ENCODE measurements around the gene ZNF268. TPM values are rescaled to one million over a fixed set of nuclear protein-coding genes. Genes with fewer than 3 reads are reported as not detected.
A peak's percentile ranks its signal among the peaks of the same experiment; 100 is the strongest.

Gene ZNF268
- total RNA-seq, 1 donor from 2014 or later, result 35.8 TPM

DNA sequence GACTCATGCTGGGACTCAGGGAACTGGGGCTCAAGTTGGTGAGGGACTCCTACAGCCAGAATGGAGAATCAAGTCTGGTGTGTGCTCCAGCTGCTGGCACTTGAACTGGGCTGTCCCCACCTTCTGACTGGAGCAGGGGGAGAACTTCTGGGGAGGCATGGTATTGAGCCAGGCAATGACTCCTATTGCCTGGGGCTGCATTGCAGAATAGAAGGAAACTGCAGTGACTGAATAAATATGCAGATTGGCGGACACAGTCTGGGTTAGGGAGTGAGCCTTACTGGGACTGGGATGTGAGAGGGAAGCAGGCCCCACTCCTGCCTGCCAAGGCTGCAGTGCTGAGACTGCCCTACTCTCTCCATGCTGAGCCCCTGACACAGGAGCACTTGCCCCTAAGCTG lies 8.8 kb upstream of the ZNF268 start:
- H3K9me3 Mint-ChIP-seq (ENCODE audit: unreplicated experiment), result peaks cover 44% of the 10 kb centered on the region
- H3K4me3 Mint-ChIP-seq (ENCODE audit: unreplicated experiment), result no peak overlapping the region
- TF ChIP-seq, protein P1, sequence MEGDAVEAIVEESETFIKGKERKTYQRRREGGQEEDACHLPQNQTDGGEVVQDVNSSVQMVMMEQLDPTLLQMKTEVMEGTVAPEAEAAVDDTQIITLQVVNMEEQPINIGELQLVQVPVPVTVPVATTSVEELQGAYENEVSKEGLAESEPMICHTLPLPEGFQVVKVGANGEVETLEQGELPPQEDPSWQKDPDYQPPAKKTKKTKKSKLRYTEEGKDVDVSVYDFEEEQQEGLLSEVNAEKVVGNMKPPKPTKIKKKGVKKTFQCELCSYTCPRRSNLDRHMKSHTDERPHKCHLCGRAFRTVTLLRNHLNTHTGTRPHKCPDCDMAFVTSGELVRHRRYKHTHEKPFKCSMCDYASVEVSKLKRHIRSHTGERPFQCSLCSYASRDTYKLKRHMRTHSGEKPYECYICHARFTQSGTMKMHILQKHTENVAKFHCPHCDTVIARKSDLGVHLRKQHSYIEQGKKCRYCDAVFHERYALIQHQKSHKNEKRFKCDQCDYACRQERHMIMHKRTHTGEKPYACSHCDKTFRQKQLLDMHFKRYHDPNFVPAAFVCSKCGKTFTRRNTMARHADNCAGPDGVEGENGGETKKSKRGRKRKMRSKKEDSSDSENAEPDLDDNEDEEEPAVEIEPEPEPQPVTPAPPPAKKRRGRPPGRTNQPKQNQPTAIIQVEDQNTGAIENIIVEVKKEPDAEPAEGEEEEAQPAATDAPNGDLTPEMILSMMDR (IDR thresholded peaks at IDR 0.05; ENCODE audit: unreplicated experiment), result no peak
- peaks cover 17% of the 10 kb centered on the region for H3K36me3 Mint-ChIP-seq (ENCODE audit: low read depth, unreplicated experiment)
- no peak for DNase-seq (ENCODE audit: low spot score)
- H3K27ac Mint-ChIP-seq (ENCODE audit: unreplicated experiment), result no peak overlapping the region
- H3K4me1 Mint-ChIP-seq (ENCODE audit: unreplicated experiment), result no peaks in the 10 kb centered on the region
- peaks cover 7% of the 10 kb centered on the region for H3K27me3 Mint-ChIP-seq (ENCODE audit: unreplicated experiment)

DNA sequence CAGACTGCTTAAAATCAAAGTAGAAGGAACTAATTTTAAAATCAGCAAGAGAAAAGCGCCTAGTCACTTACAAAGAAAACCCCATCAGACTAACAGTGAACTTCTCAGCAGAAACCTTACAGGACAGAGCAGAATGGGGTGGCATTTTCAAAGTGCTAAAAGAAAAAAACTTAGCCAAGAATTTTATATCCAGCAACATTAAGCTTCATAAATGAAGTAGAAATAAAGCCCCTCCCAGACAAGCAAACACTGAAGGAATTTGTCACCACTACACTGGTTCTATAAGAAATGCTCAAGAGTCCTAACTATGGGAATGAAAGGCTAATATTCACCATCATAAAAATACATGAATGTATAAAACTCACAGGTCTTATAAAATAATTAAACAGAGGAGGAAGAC lies 6.4 kb upstream of the ZNF268 start:
- H3K27me3 Mint-ChIP-seq (ENCODE audit: unreplicated experiment), result peaks cover 14% of the 10 kb centered on the region
- DNase-seq (ENCODE audit: low spot score), result no peak
- TF ChIP-seq, protein P1 (IDR thresholded peaks at IDR 0.05; ENCODE audit: unreplicated experiment), result no peak
- H3K4me1 Mint-ChIP-seq (ENCODE audit: unreplicated experiment), result no peaks in the 10 kb centered on the region
- no peak overlapping the region for H3K4me3 Mint-ChIP-seq (ENCODE audit: unreplicated experiment)
- peaks cover 20% of the 10 kb centered on the region for H3K36me3 Mint-ChIP-seq (ENCODE audit: low read depth, unreplicated experiment)
- H3K9me3 Mint-ChIP-seq (ENCODE audit: unreplicated experiment), result peaks cover 42% of the 10 kb centered on the region
- no peak overlapping the region for H3K27ac Mint-ChIP-seq (ENCODE audit: unreplicated experiment)

DNA sequence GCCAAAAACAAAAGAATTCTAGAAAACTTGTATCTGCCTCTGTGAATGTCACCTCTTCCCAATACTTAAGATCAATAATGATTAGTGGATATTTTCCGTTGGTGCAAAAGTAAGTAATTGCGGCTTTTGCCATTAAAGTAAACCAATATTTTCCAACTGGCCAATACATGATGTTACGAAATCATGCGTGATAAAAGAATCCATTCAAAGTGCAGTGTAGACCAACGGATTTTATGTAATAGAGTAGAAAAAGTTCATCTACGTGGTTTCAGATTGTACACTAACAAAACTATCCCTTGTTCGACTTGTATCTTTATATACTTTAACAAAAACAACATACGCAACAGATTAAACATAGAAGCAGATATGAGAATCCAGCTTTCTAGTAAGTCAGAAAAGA lies 626 bp upstream of the ZNF268 start:
- Mint-ChIP-seq H3K27me3 (ENCODE audit: unreplicated experiment) (peaks cover 20% of the 10 kb centered on the region), H3K36me3 (ENCODE audit: low read depth, unreplicated experiment) (peaks cover 55% of the 10 kb centered on the region), H3K27ac (ENCODE audit: unreplicated experiment) (no peak overlapping the region), H3K4me3 (ENCODE audit: unreplicated experiment) (peak overlapping the region; percentile 99), H3K9me3 (ENCODE audit: unreplicated experiment) (peaks cover 65% of the 10 kb centered on the region), H3K4me1 (ENCODE audit: unreplicated experiment) (peaks cover 4% of the 10 kb centered on the region)
- no peak for DNase-seq (ENCODE audit: low spot score)
- TF ChIP-seq, protein P1 (IDR thresholded peaks at IDR 0.05; ENCODE audit: unreplicated experiment), result no peak

DNA sequence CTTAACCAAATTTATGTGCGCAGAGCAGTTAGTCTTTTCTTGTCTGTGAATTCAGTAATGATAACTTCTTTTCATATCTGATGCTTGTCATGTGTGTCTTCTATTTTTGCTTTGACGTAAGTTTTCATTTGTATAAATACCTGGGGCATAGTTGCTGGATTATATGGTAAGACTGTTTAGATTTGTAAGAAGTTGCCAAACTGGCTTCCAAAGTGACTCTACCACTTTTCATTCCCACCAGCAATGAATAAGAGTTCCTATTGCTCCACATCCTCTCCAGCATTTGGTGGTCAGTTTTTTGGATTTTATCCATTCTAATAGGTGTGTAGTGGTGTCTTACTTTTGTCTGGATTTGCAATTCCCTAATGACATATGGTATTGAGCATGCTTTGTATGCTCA lies 8.9 kb downstream of the ZNF268 start:
- Mint-ChIP-seq H3K9me3 (ENCODE audit: unreplicated experiment) (peaks cover 64% of the 10 kb centered on the region), H3K4me1 (ENCODE audit: unreplicated experiment) (no peaks in the 10 kb centered on the region), H3K4me3 (ENCODE audit: unreplicated experiment) (peak overlapping the region; percentile 87), H3K36me3 (ENCODE audit: low read depth, unreplicated experiment) (peaks cover 100% of the 10 kb centered on the region), H3K27ac (ENCODE audit: unreplicated experiment) (no peak overlapping the region), H3K27me3 (ENCODE audit: unreplicated experiment) (peaks cover 9% of the 10 kb centered on the region)
- TF ChIP-seq, protein P1 (IDR thresholded peaks at IDR 0.05; ENCODE audit: unreplicated experiment), result no peak
- no peak for DNase-seq (ENCODE audit: low spot score)

DNA sequence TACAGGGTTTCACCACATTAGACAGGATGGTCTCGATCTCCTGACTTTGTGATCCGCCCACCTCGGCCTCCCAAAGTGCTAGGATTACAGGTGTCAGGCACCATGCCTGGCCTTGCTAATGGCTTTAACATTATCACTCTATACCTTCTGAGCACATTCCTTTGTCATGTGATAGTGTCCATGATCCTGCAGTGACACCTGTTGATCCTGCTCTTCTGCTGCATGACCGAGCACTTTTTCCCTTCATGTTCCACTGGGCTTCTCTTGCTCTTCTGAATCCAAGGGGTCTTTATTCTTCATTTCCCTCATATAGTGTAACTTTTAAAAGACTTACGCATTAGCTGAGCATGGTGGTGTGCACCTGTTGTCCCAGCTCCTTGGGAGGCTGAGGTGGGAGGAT lies 11.6 kb downstream of the ZNF268 start:
- no peak for DNase-seq (ENCODE audit: low spot score)
- TF ChIP-seq, protein P1 (IDR thresholded peaks at IDR 0.05; ENCODE audit: unreplicated experiment), result no peak
- Mint-ChIP-seq H3K27me3 (ENCODE audit: unreplicated experiment) (peaks cover 5% of the 10 kb centered on the region), H3K4me1 (ENCODE audit: unreplicated experiment) (no peaks in the 10 kb centered on the region), H3K36me3 (ENCODE audit: low read depth, unreplicated experiment) (peaks cover 87% of the 10 kb centered on the region), H3K27ac (ENCODE audit: unreplicated experiment) (no peak overlapping the region), H3K9me3 (ENCODE audit: unreplicated experiment) (peaks cover 56% of the 10 kb centered on the region), H3K4me3 (ENCODE audit: unreplicated experiment) (peak overlapping the region; percentile 63)
